ENCODE measurements around the gene ATP2C2. TPM values are rescaled to one million over a fixed set of nuclear protein-coding genes. Genes with fewer than 3 reads are reported as not detected.
A peak's percentile ranks its signal among the peaks of the same experiment; 100 is the strongest.

ATP2C2 gene
- total and polyA plus RNA-seq, 7 donors = 2.5 to 60.7 (median 7.2) TPM; not detected in 2

- no peak overlapping the region for H3K27ac ChIP-seq
- no peak for DNase-seq
- WGBS, 2 donors = 82 to 85% methylated on average over 20 of the region's 20 CpGs
- H3K9me3 ChIP-seq = no peaks in the 10 kb centered on the region
- H3K4me3 ChIP-seq = no peak overlapping the region
- intact Hi-C loops (cut with DNase I) = no loop called here
- no peaks in the 10 kb centered on the region for H3K27me3 ChIP-seq
- no peaks in the 10 kb centered on the region for H3K4me1 ChIP-seq
- peaks cover 0 to 3% (median 0%) of the 10 kb centered on the region in 4 donors for H3K36me3 ChIP-seq
- TF ChIP-seq POLR2AphosphoS5 (IDR thresholded peaks at IDR 0.05) (no peak), CTCF (IDR thresholded peaks at IDR 0.05) (no peak), EP300 (IDR thresholded peaks at IDR 0.05) (no peak), POLR2A (IDR thresholded peaks at IDR 0.05) (no peak)
These were observed 92.2 kb downstream of the ATP2C2 start for GRCh38 chr16:84460406-84461028.

- peak; percentile 64 for DNase-seq
- H3K36me3 ChIP-seq = peaks cover 0 to 3% (median 0%) of the 10 kb centered on the region in 4 donors
- intact Hi-C loops (cut with DNase I) = no loop called here
- H3K27me3 ChIP-seq = no peaks in the 10 kb centered on the region
- H3K27ac ChIP-seq = no peak overlapping the region
- H3K4me3 ChIP-seq = no peak overlapping the region
- H3K9me3 ChIP-seq = no peaks in the 10 kb centered on the region
- H3K4me1 ChIP-seq = no peaks in the 10 kb centered on the region
- WGBS, 2 donors = 67 to 79% methylated on average over 8 of the region's 8 CpGs
- TF ChIP-seq EP300 (IDR thresholded peaks at IDR 0.05) = no peak
- TF ChIP-seq CTCF (IDR thresholded peaks at IDR 0.05) = no peak
- TF ChIP-seq POLR2A (IDR thresholded peaks at IDR 0.05) = no peak
- no peak for TF ChIP-seq POLR2AphosphoS5 (IDR thresholded peaks at IDR 0.05)
These were observed 92.7 kb downstream of the ATP2C2 start for GRCh38 chr16:84461029-84461412.

GRCh38 chr16:84461413-84462295 is 93.3 kb downstream of the ATP2C2 start:
- no peak overlapping the region for H3K27ac ChIP-seq
- peaks cover 0 to 3% (median under 1%) of the 10 kb centered on the region in 4 donors for H3K36me3 ChIP-seq
- no peaks in the 10 kb centered on the region for H3K4me1 ChIP-seq
- H3K4me3 ChIP-seq = no peak overlapping the region
- DNase-seq = peak; percentile 66
- intact Hi-C loops (cut with DNase I) = no loop called here
- peaks cover 0 to 2% (median under 1%) of the 10 kb centered on the region in 4 donors for H3K9me3 ChIP-seq
- 92 to 95% methylated on average over 30 of the region's 30 CpGs for WGBS, 2 donors
- no peaks in the 10 kb centered on the region for H3K27me3 ChIP-seq
- TF ChIP-seq POLR2AphosphoS5 (IDR thresholded peaks at IDR 0.05) (no peak), CTCF (IDR thresholded peaks at IDR 0.05) (no peak), EP300 (IDR thresholded peaks at IDR 0.05) (no peak), POLR2A (IDR thresholded peaks at IDR 0.05) (no peak)

DNA sequence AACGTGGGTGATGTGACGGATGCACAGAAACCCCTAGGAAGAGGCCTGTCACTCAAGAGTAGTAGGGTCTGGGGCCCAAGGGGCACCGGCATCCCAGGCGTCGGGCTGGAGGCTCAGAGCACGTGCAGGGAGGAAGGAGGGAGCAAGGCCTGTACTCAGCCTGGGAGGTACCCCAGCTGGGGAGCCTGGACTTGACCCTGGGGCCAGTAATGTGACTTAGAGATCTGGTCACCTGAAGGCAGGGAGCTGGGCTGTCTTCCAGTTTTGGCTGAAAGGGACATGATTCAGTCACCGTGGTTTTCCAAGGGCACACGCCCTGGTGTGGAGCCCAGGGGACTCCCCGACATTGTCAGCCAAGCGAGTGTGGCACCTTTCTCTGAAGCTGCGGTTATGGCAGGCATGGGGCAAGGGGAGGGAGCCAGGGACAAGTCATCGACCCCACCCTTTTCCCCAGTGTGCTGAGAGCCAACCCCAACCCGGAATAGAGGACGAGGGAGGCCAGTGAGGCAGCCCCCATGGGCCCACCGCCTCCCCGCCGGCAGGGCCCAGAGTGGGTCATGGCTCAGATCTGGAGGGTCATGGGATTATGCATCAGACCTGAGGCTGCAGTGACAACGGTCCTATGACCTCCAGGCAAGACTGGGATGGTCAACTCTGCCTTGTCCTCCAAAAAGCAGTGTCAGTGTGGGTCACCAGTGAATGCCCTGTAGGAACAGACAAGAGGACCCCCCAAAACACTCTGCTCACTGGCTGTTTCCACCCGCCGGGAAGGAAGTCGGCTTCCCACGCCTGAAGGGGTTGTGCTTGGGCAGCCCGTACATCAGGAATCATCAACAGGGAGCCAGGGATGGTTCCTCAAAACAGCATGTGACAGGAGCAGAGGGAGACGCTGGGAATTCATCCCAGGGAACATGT is 94.2 kb downstream of the ATP2C2 start:
- TF ChIP-seq CTCF (IDR thresholded peaks at IDR 0.05) = no peak
- TF ChIP-seq POLR2AphosphoS5 (IDR thresholded peaks at IDR 0.05) = no peak
- TF ChIP-seq POLR2A (IDR thresholded peaks at IDR 0.05) = no peak
- no peak for TF ChIP-seq EP300 (IDR thresholded peaks at IDR 0.05)
- DNase-seq = peak; percentile 52
- H3K4me3 ChIP-seq = no peak overlapping the region
- no peaks in the 10 kb centered on the region for H3K27me3 ChIP-seq
- intact Hi-C loops (cut with DNase I) = no loop called here
- H3K27ac ChIP-seq = no peak overlapping the region
- H3K36me3 ChIP-seq = peaks cover 0 to 11% (median 5%) of the 10 kb centered on the region in 4 donors
- peaks cover 0 to 3% (median 1%) of the 10 kb centered on the region in 4 donors for H3K9me3 ChIP-seq
- WGBS, 2 donors = 86 to 90% methylated on average over 24 of the region's 24 CpGs
- H3K4me1 ChIP-seq = no peaks in the 10 kb centered on the region
